Stimulated activated CD4-positive, alpha-beta T cell treated with anti-CD3 and anti-CD28 coated beads, TNF-alpha, amount 100 ng/mL, for 4 hours (primary cell): ENCODE results near the gene NFIC.
"Not testable (repeated sequence)": the region's sequence is repeated elsewhere in the genome, so short reads cannot be mapped to it uniquely, and the experiment has no call there.

Experiments used
- DNase-seq, 3 experiments: peaks; one replicate each; pipeline ENCODE4 v3.0.0-alpha.2; 2020; ENCODE audit warnings: low read depth in 3 of 3

The NFIC gene

GRCh38 chr19:3372413-3372812 lies 6.0 kb downstream of the NFIC start:
- DNase-seq = no peak

- DNase-seq = no peak
Measured at GRCh38 chr19:3373971-3374368, 7.6 kb downstream of the NFIC start.

GRCh38 chr19:3374369-3375112 lies 8.2 kb downstream of the NFIC start:
- DNase-seq = no peak

- DNase-seq = no peak
Measured at GRCh38 chr19:3375221-3376090, 9.1 kb downstream of the NFIC start.

GRCh38 chr19:3376091-3376455 lies 9.7 kb downstream of the NFIC start:
- not testable (repeated sequence) for DNase-seq

GRCh38 chr19:3378352-3379150 lies 12.2 kb downstream of the NFIC start:
- DNase-seq = no peak

GRCh38 chr19:3380829-3381228 lies 14.4 kb downstream of the NFIC start:
- DNase-seq = no peak

- DNase-seq = no peak
Measured at GRCh38 chr19:3381701-3382372, 15.5 kb downstream of the NFIC start.

GRCh38 chr19:3382460-3383100 lies 16.2 kb downstream of the NFIC start:
- DNase-seq = no peak

GRCh38 chr19:3383121-3383722 lies 16.8 kb downstream of the NFIC start:
- DNase-seq = no peak

- no peak for DNase-seq
Measured at GRCh38 chr19:3386447-3387234, 20.3 kb downstream of the NFIC start.

- no peak for DNase-seq
Measured at GRCh38 chr19:3387645-3388589, 21.5 kb downstream of the NFIC start.

GRCh38 chr19:3389446-3389778 lies 23.0 kb downstream of the NFIC start:
- no peak for DNase-seq

GRCh38 chr19:3389876-3390371 lies 23.5 kb downstream of the NFIC start:
- no peak for DNase-seq

GRCh38 chr19:3391911-3392310 lies 25.5 kb downstream of the NFIC start:
- DNase-seq = not testable (repeated sequence)

GRCh38 chr19:3392480-3392879 lies 26.1 kb downstream of the NFIC start:
- DNase-seq = no peak

GRCh38 chr19:3396881-3397265 lies 30.5 kb downstream of the NFIC start:
- DNase-seq = no peak

GRCh38 chr19:3397266-3398022 lies 31.1 kb downstream of the NFIC start:
- DNase-seq = no peak
